ENCODE data around the gene COX7A1.

COX7A1 gene

DNA sequence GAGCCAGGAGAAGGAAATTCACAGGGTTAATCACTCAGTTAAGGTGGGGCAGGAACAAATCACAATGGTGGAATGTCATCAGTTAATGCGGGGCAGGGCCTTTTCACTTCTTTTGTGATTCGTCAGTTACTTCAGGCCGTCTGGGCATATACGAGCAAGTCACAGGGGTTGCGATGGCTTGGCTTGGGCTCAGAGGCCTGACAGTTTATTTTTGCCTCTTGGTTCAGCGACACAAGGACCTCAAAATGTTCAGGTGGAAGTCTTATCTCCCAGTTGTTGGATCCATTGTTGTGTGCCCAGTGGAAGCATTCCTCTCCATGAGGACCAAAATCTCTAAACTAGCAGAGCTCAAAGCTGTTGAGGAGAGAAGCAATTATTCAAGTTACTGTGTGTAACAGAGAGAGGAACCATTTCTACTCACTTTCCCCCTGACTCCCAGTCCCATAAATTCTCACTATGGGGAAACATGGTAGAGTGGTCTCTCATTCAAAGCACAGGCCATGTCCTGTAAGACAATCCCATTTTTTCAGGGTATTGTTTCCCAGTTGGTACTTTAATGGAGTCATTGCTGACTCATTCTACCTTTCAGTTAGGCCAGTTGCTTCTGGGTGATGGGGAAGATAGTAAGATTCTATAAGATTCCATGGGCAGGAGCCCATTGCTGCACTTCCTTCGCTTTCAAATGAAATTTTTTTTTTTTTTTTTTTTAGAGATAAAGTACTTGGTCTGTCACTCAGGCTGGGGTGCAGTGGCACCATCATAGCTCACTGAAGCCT lies 8.8 kb upstream of the COX7A1 start:
- Histone ChIP-seq H3K27me3 (replicated peaks; ENCODE audit: control insufficient read depth, insufficient read depth, low read length) (no peaks in the 10 kb centered on the region), H3K4me3 (replicated peaks; ENCODE audit: low read depth, low read length) (no peak overlapping the region), H3K36me3 (ENCODE audit: control insufficient read depth, insufficient read depth, low read length) (no peaks in the 10 kb centered on the region)
- TF ChIP-seq, protein P1, sequence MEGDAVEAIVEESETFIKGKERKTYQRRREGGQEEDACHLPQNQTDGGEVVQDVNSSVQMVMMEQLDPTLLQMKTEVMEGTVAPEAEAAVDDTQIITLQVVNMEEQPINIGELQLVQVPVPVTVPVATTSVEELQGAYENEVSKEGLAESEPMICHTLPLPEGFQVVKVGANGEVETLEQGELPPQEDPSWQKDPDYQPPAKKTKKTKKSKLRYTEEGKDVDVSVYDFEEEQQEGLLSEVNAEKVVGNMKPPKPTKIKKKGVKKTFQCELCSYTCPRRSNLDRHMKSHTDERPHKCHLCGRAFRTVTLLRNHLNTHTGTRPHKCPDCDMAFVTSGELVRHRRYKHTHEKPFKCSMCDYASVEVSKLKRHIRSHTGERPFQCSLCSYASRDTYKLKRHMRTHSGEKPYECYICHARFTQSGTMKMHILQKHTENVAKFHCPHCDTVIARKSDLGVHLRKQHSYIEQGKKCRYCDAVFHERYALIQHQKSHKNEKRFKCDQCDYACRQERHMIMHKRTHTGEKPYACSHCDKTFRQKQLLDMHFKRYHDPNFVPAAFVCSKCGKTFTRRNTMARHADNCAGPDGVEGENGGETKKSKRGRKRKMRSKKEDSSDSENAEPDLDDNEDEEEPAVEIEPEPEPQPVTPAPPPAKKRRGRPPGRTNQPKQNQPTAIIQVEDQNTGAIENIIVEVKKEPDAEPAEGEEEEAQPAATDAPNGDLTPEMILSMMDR (IDR thresholded peaks at IDR 0.05; ENCODE audit: insufficient read depth, low read length, poor library complexity, severe bottlenecking): no peak
- DNase-seq (ENCODE audit: extremely low read depth, insufficient read length): no peak

- TF ChIP-seq, protein P1 (IDR thresholded peaks at IDR 0.05; ENCODE audit: insufficient read depth, low read length, poor library complexity, severe bottlenecking): no peak
- peaks cover 23% of the 10 kb centered on the region for H3K36me3 ChIP-seq (ENCODE audit: control insufficient read depth, insufficient read depth, low read length)
Measured at GRCh38 chr19:36153126-36153525, 879 bp upstream of the COX7A1 start.

DNA sequence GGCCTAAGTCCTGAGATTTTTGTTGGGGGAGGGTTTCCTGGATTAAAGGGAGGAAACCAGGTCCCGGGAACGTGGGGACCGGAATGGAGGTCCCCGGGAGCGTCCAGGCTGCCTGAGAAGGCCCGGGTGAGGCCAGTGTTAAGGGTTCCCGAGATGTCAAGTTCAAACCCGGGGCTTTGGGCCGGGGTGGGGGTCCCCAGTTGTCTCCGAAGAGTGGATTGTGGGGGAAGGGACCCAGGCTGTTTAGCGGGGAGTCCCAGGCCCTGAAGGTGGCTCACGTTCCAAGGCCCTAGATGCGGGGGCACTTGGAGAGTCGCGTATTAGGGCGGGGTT lies 262 bp downstream of the COX7A1 start:
- H3K4me3 ChIP-seq (replicated peaks; ENCODE audit: low read depth, low read length): no peak overlapping the region
- TF ChIP-seq, protein P1 (IDR thresholded peaks at IDR 0.05; ENCODE audit: insufficient read depth, low read length, poor library complexity, severe bottlenecking): no peak
- H3K27me3 ChIP-seq (replicated peaks; ENCODE audit: control insufficient read depth, insufficient read depth, low read length): no peaks in the 10 kb centered on the region
- H3K36me3 ChIP-seq (ENCODE audit: control insufficient read depth, insufficient read depth, low read length): peaks cover 25% of the 10 kb centered on the region
- DNase-seq (ENCODE audit: extremely low read depth, insufficient read length): no peak

More at GRCh38 chr19:36153126-36153525, 879 bp upstream of the COX7A1 start:
- no peak for DNase-seq (ENCODE audit: extremely low read depth, insufficient read length)
- Histone ChIP-seq H3K27me3 (replicated peaks; ENCODE audit: control insufficient read depth, insufficient read depth, low read length) (no peaks in the 10 kb centered on the region), H3K4me3 (replicated peaks; ENCODE audit: low read depth, low read length) (no peak overlapping the region)

DNA sequence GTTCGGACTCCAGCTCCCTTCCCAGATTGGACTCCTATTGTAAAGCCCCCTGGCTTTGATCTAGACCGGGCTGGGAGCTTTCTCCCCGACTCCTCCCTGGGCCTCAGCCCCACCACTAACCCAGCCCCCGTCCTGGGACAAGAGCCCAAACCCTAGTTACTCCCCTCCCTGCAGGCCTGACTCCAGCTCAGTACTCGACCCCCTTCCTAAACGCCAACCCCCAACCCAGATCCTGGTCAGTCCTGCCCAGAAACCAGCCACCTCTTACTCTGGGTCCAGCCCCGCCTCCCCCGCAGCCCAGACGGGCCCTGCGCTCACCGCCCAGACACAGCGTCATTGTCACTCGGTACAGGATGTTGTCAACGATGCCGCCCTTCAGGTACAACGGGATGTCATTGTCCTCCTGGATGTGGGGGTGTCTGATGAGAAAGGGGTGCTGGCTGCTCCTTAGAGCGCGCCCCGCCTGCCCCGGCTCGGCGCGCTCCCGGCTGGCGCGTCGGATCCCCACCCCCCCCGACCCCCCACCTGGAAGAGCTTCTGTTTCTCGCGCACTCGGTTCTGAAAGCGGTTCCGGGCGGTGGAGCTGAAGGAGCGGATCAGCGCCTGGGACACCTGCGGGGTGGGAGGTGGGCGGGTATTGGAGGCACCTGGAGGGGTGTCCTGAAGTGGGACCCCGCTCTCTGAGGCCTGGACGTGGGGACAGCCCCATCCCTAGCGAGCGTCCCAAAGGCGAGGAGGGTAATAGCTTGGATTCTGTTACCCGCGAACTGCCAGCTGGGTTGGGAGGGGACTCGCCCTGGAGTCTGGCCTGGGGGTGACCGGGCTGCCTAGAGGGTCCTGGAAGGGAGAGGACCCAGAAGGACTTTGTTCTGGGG lies 866 bp downstream of the COX7A1 start:
- Histone ChIP-seq H3K27me3 (replicated peaks; ENCODE audit: control insufficient read depth, insufficient read depth, low read length) (no peaks in the 10 kb centered on the region), H3K36me3 (ENCODE audit: control insufficient read depth, insufficient read depth, low read length) (peaks cover 29% of the 10 kb centered on the region), H3K4me3 (replicated peaks; ENCODE audit: low read depth, low read length) (no peak overlapping the region)
- no peak for DNase-seq (ENCODE audit: extremely low read depth, insufficient read length)
- TF ChIP-seq, protein P1 (IDR thresholded peaks at IDR 0.05; ENCODE audit: insufficient read depth, low read length, poor library complexity, severe bottlenecking): no peak

- Histone ChIP-seq H3K27me3 (replicated peaks; ENCODE audit: control insufficient read depth, insufficient read depth, low read length) (no peaks in the 10 kb centered on the region), H3K4me3 (replicated peaks; ENCODE audit: low read depth, low read length) (no peak overlapping the region), H3K36me3 (ENCODE audit: control insufficient read depth, insufficient read depth, low read length) (peaks cover 36% of the 10 kb centered on the region)
- TF ChIP-seq, protein P1 (IDR thresholded peaks at IDR 0.05; ENCODE audit: insufficient read depth, low read length, poor library complexity, severe bottlenecking): no peak
- no peak for DNase-seq (ENCODE audit: extremely low read depth, insufficient read length)
Measured at GRCh38 chr19:36150586-36150985, 1.7 kb downstream of the COX7A1 start.
